Right lobe of liver (tissue), 6 donors: ENCODE results near the gene TMEM214. TPM values are rescaled to one million over a fixed set of nuclear protein-coding genes. Genes with fewer than 3 reads are reported as not detected.

Experiments used
- ATAC-seq, 4 donors: fragments of 200-7000 bp; cut with Tn5 transposase; one replicate each; pipeline ENCODE4 v1.9.1; 2020; ENCODE audit warnings: mild to moderate bottlenecking in 4 of 4, moderate library complexity in 4 of 4
- DNase-seq, 3 donors: peaks; one replicate each; pipeline ENCODE4 v3.0.0-alpha.2; 2020
- H3K27ac ChIP-seq, 3 donors: fragments of 200-600 bp; one replicate each; pipeline ENCODE4 v1.8.0; 2022
- H3K27me3 ChIP-seq, 2 donors: fragments of 200-600 bp; one replicate each; pipeline ENCODE4 v1.8.0; 2022
- H3K36me3 ChIP-seq, 4 donors: fragments of 200-600 bp; sonication (generic) in 1 of 4; one replicate each; pipeline versions ENCODE4 v1.5.1 to v1.8.0; 2017 to 2022; ENCODE audit warnings: control low read depth in 1 of 4
- H3K4me1 ChIP-seq, 4 donors: fragments of 200-600 bp; sonication (generic) in 1 of 4; one replicate each; pipeline versions ENCODE4 v1.5.1 to v1.8.0; 2017 to 2022; ENCODE audit warnings: control low read depth in 1 of 4
- H3K4me3 ChIP-seq, 3 donors: fragments of 200-600 bp; one replicate each; pipeline ENCODE4 v1.8.0; 2022
- H3K9me3 ChIP-seq, 4 donors: fragments of 200-600 bp; sonication (generic) in 1 of 4; one replicate each; pipeline versions ENCODE4 v1.5.1 to v1.8.0; 2017 to 2022; ENCODE audit warnings: control low read depth in 1 of 4
- POLR2A ChIP-seq: fragments of 450-650 bp; IDR thresholded peaks from one replicate; pipeline ENCODE4 v1.6.1; 2017; ENCODE audit warnings: antibody characterized with exemption, mild to moderate bottlenecking
- WGBS: methylation state at CpG from one replicate; pipeline ENCODE4 v1.1.6; 2018; ENCODE audit warnings: low coverage, low lambda C conversion rate; ENCODE audit not compliant: insufficient coverage; ENCODE audit errors: missing lambda C conversion rate; 5-methylcytosine and 5-hydroxymethylcytosine counted together
- intact Hi-C, 2 donors: fragments of 100-400 bp; cut with DNase I; formaldehyde crosslinking; loops; one replicate each; pipeline versions ENCODE4 v1.11.2 to v1.14.1; 2022
- total RNA-seq, 6 experiments: library from RNA; depleted of rRNA in 2 of 6; stranded (reverse); fragments of >200 nt in 2 of 6; fragmentation: NEBNext Ultra II Directional in 3 of 6; extraction: Animal tissue kit (Norgen Biotek cat#: 25700) in 3 of 6; gene quantifications; one replicate each; pipeline versions ENCODE4 v1.1.0 to v1.2.4, GENCODE V29; 2016 to 2023
- TF ChIP-seq, protein P1 (sequence below), 4 donors: fragments of 200-600 bp in 3 of 4; fragments of 450-650 bp in 1 of 4; IDR thresholded peaks; one replicate each; pipeline versions ENCODE4 v1.5.1 to v1.8.0; 2016 to 2022; ENCODE audit warnings: antibody characterized with exemption in 4 of 4, mild to moderate bottlenecking in 2 of 4
- donor health status: DM: no; HTN: yes; CAD: no.
- donor health status: DM: no; HTN: no; CAD: no.
- donor health status: DM: no; HTN: no; CAD: no.
- donor health status: DM: no; HTN: yes; CAD: no.
- donor health status: DM: no; HTN: yes; CAD: no.

Gene TMEM214
- total RNA-seq, 6 experiments from 2014 or later = 29.1 to 62.7 (median 50.0) TPM

GRCh38 chr2:26994983-26995382, 37.8 kb upstream of the TMEM214 start:
- H3K36me3 ChIP-seq = no peaks in the 10 kb centered on the region
- H3K4me3 ChIP-seq = no peak overlapping the region
- H3K9me3 ChIP-seq = no peaks in the 10 kb centered on the region
- intact Hi-C loops = no loop called here
- TF ChIP-seq POLR2A = no peak
- TF ChIP-seq, protein P1, sequence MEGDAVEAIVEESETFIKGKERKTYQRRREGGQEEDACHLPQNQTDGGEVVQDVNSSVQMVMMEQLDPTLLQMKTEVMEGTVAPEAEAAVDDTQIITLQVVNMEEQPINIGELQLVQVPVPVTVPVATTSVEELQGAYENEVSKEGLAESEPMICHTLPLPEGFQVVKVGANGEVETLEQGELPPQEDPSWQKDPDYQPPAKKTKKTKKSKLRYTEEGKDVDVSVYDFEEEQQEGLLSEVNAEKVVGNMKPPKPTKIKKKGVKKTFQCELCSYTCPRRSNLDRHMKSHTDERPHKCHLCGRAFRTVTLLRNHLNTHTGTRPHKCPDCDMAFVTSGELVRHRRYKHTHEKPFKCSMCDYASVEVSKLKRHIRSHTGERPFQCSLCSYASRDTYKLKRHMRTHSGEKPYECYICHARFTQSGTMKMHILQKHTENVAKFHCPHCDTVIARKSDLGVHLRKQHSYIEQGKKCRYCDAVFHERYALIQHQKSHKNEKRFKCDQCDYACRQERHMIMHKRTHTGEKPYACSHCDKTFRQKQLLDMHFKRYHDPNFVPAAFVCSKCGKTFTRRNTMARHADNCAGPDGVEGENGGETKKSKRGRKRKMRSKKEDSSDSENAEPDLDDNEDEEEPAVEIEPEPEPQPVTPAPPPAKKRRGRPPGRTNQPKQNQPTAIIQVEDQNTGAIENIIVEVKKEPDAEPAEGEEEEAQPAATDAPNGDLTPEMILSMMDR (IDR thresholded peaks at IDR 0.05) = no peak
- peaks cover 0 to 25% (median 10%) of the 10 kb centered on the region in 4 donors for H3K4me1 ChIP-seq
- H3K27me3 ChIP-seq = no peaks in the 10 kb centered on the region
- H3K27ac ChIP-seq = no peak overlapping the region
- no peak for ATAC-seq
- DNase-seq = no peak
- no CpG with 5 or more reads among the region's 1 CpG for WGBS

- Histone ChIP-seq H3K4me3 (no peak overlapping the region), H3K4me1 (peaks cover 0 to 7% (median under 1%) of the 10 kb centered on the region in 4 donors), H3K36me3 (no peaks in the 10 kb centered on the region), H3K9me3 (no peaks in the 10 kb centered on the region), H3K27ac (no peak overlapping the region), H3K27me3 (no peaks in the 10 kb centered on the region)
- ATAC-seq = no peak
- WGBS = 84% methylated on average over 4 of the region's 10 CpGs
- TF ChIP-seq, protein P1 (IDR thresholded peaks at IDR 0.05) = no peak
- TF ChIP-seq POLR2A = no peak
- DNase-seq = no peak
- intact Hi-C loops = no loop called here
Observed at GRCh38 chr2:26997394-26997793, 35.4 kb upstream of the TMEM214 start.

DNA sequence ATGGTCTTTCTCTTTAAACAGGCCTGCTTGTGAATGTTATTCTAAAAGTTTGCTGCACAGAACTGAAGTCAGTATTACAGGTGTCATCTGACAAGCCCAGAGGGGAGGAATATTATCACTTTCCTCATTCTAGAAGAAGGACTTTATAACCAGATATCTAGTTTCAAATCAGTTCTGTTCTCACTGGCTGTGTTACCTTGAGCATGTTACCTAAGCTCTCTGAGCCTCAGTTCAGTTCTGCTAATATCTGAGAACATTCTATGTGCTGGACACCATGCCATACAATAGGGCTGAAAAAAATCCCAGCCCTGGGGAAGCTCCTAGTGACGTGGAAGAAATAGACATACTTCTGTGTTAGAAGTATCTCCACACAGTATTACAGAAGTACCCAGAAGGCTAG, 34.4 kb upstream of the TMEM214 start:
- H3K4me1 ChIP-seq = no peaks in the 10 kb centered on the region
- no peaks in the 10 kb centered on the region for H3K27me3 ChIP-seq
- no peak overlapping the region for H3K27ac ChIP-seq
- no peaks in the 10 kb centered on the region for H3K36me3 ChIP-seq
- TF ChIP-seq, protein P1 (IDR thresholded peaks at IDR 0.05) = no peak
- TF ChIP-seq POLR2A = no peak
- DNase-seq (no peak), ATAC-seq (no peak)
- no peaks in the 10 kb centered on the region for H3K9me3 ChIP-seq
- intact Hi-C loops = no loop called here
- no peak overlapping the region for H3K4me3 ChIP-seq
- 90% methylated on average over 1 of the region's 1 CpG for WGBS

DNA sequence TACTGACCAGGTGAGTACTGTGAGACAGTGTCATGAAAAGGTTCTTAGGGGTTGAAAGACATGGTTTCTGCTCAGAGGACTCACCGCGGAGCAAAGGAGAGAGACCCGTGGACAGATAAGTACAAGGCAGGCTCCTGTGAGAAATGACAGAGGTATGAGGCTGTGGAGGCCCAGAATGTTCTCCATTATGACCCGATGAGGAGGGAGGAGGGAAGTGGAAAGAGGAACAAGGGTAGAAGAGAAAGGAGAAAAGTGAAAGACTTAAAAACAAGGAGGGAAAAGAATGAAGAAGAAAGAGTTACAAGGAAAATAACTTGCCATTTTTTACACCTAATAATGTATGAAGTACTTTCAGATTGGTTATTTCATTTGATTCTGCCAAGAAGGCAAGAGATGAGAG, 32.5 kb upstream of the TMEM214 start:
- no peak overlapping the region for H3K27ac ChIP-seq
- 78% methylated on average over 3 of the region's 4 CpGs for WGBS
- H3K27me3 ChIP-seq = no peaks in the 10 kb centered on the region
- intact Hi-C loops = no loop called here
- ATAC-seq = no peak
- H3K4me1 ChIP-seq = no peaks in the 10 kb centered on the region
- no peaks in the 10 kb centered on the region for H3K9me3 ChIP-seq
- H3K4me3 ChIP-seq = no peak overlapping the region
- TF ChIP-seq POLR2A = no peak
- TF ChIP-seq, protein P1 (IDR thresholded peaks at IDR 0.05) = no peak
- DNase-seq = no peak
- no peaks in the 10 kb centered on the region for H3K36me3 ChIP-seq

- no peaks in the 10 kb centered on the region for H3K36me3 ChIP-seq
- TF ChIP-seq, protein P1 (IDR thresholded peaks at IDR 0.05) = no peak
- no peak for TF ChIP-seq POLR2A
- no peak for DNase-seq
- intact Hi-C loops = no loop called here
- 90% methylated on average over 2 of the region's 2 CpGs for WGBS
- ATAC-seq = no peak
- H3K27me3 ChIP-seq = no peaks in the 10 kb centered on the region
- H3K9me3 ChIP-seq = no peaks in the 10 kb centered on the region
- H3K4me1 ChIP-seq = no peaks in the 10 kb centered on the region
- no peak overlapping the region for H3K27ac ChIP-seq
- no peak overlapping the region for H3K4me3 ChIP-seq
Observed at GRCh38 chr2:27000995-27001394, 31.8 kb upstream of the TMEM214 start.
